Measurements from ENCODE around the gene GRK2. TPM values are rescaled to one million over a fixed set of nuclear protein-coding genes. Genes with fewer than 3 reads are reported as not detected.

Gene GRK2
- total and polyA plus RNA-seq, 2 of the 8 experiments (the other 6 are each of a cell fraction or from before 2014, with no cell fraction given) = 47.3 to 49.7 TPM

GRCh38 chr11:67317205-67317887, 51.1 kb downstream of the GRK2 start (continued):
- TF ChIP-seq BRCA1 (IDR thresholded peaks at IDR 0.05; ENCODE audit: low read depth, low read length) = no peak
- peak; percentile 62; the same call in 1 of the 2 replicates for TF ChIP-seq ATF3 (IDR thresholded peaks at IDR 0.05; ENCODE audit: insufficient read depth, low read depth, low read length)
- TF ChIP-seq SIX5 (IDR thresholded peaks at IDR 0.05; ENCODE audit: low read depth, low read length) = peak; percentile 81
- TF ChIP-seq FOSL1 (IDR thresholded peaks at IDR 0.05; ENCODE audit: insufficient read depth, low read depth, low read length) = no peak
- peak; percentile 47; the same call in 1 of the 2 replicates for TF ChIP-seq TAF1 (IDR thresholded peaks at IDR 0.05; ENCODE audit: low read depth, low read length)
- no peak for TF ChIP-seq KDM1A (IDR thresholded peaks at IDR 0.05; ENCODE audit: borderline replicate concordance, low read length)
- no peak for TF ChIP-seq CHD1 (IDR thresholded peaks at IDR 0.05; ENCODE audit: low read depth, low read length)
- peak; percentile 89 to 93 (median 92) for TF ChIP-seq CTCF (IDR thresholded peaks at IDR 0.05; ENCODE audit: control extremely low read depth in 1 of 3, insufficient read depth in 1 of 3, low read depth in 1 of 3, low read length in 3 of 3)
- TF ChIP-seq CTBP2 (IDR thresholded peaks at IDR 0.05; ENCODE audit: borderline replicate concordance, insufficient read depth, insufficient read length, low read length) = peak; percentile 37
- TF ChIP-seq SAP30 (IDR thresholded peaks at IDR 0.05; ENCODE audit: insufficient read depth, insufficient replicate concordance, low read length) = no peak
- no peak for TF ChIP-seq ATF2 (IDR thresholded peaks at IDR 0.05; ENCODE audit: low read length)
- TF ChIP-seq SRF (IDR thresholded peaks at IDR 0.05; ENCODE audit: low read depth, low read length) = 0 out of 2 replicates have a peak, but pooled peaks have one; percentile 20
- TF ChIP-seq POLR2A (IDR thresholded peaks at IDR 0.05; ENCODE audit: control extremely low read depth in 1 of 2, low read depth in 2 of 2, low read length in 2 of 2) = no peak; a peak in 2 of 3 replicates
- no peak for TF ChIP-seq CBX5 (IDR thresholded peaks at IDR 0.05; ENCODE audit: low read depth, low read length)
- TF ChIP-seq TAF7 (optimal IDR thresholded peaks at IDR 0.05; ENCODE audit: borderline replicate concordance, low read depth, low read length) = no peak
- no peak for TF ChIP-seq JUN (IDR thresholded peaks at IDR 0.05; ENCODE audit: low read depth, low read length)
- no peak for TF ChIP-seq USF2 (IDR thresholded peaks at IDR 0.05; ENCODE audit: low read length)
- TF ChIP-seq TCF12 (IDR thresholded peaks at IDR 0.05; ENCODE audit: low read depth, low read length) = peak; percentile 41; the same call in 1 of the 2 replicates

Measured in H1 (cell line).